HG03565 (cell line): ENCODE measurements around the gene PEA15.

ENCODE experiments used
- ATAC-seq: cut with Tn5 transposase; IDR thresholded peaks from one replicate; pipeline ENCODE4 v1.9.1; 2021; ENCODE audit warnings: mild to moderate bottlenecking, moderate library complexity; ENCODE audit not compliant: unreplicated experiment

Gene PEA15, protein sequence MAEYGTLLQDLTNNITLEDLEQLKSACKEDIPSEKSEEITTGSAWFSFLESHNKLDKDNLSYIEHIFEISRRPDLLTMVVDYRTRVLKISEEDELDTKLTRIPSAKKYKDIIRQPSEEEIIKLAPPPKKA

DNA sequence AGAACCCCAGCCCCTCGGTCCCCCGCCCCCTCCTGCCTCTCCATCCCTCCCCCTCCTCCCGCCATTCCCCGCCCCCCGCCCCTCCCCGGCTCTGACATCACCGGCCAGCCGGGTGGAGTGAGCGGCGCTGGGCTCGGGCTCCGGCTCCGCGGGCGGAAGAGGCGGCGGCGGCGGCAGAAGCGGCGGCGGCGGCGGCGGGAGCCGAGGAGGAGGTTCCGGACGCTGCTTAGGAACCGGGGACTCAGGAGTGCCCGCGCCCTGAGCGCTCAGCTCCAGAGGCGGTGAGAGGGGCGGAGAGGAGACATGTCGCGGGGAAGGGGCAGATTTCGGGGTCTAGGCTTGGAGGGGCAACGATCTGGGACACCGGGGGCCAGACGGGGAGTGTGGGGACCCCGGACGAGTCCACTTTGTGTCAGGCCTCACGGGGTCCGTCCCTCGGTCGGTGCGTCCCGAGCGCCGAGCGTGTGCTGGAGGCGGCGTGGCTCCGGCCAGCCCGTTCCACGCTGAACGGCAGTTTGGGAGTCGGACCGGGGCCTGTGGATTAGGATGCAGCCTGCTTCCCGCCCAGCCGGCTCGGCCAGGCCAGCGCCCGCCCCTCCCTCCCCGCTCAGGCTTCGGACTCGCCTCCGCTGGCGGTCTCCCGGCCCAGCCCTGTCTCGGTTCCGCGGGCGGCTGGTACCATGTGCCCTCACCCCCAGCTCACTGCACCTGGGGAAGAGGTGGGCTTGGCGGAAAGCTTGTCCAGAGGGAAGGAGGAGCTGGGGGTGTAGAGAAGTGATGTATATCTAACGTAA is at the start of gene PEA15:
Gene PEA15, plus strand, starts transcription at position 143 of the 794 bp plus-strand sequence. CDS start 6,161 bp downstream, outside the sequence.
- ATAC-seq, result no peak

DNA sequence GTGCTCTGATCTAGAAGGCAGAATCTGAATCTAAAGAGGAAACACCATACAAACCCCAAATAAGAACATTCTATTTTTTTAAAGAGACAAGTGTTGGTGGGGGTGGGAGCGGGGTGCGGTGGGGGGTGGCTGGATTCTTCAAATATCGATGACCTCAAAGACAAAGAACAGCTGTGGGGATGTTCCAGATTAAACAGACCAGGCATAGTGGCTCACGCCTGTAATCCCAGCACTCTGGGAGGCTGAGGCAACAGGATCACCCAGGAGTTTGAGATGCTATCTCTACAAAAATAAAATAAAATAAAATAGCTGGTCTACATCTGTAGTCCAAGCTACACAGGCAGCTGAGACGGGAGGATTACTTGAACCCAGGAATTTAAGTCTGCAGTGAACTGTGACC is 48.8 kb upstream of the PEA15 start:
- ATAC-seq, result no peak

DNA sequence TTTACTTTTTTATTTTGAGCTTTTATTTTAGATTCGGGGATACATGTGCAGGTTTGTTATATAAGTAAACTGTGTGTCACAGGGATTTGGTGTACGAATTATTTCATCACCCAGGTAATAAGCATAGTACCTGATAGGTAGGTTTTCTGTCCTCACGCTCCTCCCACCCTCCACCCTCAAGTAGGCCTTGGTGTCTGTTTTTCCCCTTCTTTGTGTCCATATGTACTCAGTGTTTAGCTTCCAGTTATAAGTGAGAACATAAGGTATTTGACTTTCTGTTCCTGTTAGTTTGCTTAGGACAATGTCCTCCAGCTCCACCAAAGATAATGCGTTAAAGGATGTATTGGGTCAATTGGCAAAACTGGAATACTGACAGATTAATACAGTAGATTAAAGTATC is 48.0 kb upstream of the PEA15 start:
- no peak for ATAC-seq

DNA sequence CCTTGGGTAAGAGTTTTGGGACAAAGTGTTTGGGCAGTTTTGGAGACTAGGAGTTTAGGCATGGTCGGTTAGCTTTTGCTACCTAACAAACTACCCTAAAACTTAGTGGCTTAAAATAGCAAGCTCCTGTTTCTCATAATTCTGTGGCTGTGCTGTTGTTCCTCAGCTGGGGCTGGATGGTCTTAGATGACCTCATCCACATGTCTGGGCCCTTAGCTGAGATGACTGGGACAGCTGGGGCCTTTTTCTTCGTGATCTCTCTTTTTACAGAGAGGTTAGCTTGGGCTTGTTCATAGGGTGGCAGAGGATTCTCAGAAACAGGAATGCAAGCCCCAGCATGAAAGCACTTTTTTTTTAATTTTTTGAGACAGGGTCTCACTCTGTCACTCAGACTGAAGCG is 47.2 kb upstream of the PEA15 start:
- ATAC-seq, result no peak

DNA sequence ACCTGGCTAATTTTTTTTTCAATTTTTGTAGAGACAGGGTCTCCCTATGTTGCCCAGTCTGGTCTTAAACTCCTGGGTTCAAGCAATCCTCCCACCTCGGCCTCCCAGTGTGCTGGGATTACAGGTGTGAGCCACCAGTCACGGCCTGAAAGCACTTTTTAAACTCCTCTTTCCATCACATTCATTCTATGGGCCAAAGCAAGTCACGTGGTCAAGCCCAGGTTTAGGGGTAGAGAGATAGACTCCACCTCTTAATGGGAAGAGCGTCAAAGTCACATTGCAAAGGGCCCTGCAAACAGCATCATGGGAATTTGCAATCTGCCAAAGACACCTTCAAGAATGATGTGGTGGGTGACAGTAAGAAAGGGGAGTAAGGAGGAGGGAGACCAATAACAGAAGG is 46.6 kb upstream of the PEA15 start:
- ATAC-seq, result no peak

DNA sequence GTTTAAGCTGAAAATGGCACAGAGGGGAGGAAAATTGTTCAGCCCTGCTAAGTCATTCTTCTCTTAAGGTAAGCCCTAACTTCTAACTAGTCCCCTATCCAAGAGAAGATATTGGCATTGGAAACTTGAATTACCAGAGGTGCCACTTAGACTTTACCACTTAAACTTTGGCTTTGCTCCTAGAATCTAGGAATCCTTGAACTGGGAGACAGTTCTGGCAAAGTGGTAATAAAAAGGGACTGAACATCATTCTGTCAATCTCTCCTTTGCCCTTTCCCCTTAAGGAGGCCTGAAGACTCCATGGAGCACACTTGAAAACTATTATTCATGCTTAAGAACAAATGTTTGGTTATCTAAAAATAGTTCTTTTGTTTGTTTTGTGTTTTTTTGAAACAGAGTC is 45.3 kb upstream of the PEA15 start:
- no peak for ATAC-seq

DNA sequence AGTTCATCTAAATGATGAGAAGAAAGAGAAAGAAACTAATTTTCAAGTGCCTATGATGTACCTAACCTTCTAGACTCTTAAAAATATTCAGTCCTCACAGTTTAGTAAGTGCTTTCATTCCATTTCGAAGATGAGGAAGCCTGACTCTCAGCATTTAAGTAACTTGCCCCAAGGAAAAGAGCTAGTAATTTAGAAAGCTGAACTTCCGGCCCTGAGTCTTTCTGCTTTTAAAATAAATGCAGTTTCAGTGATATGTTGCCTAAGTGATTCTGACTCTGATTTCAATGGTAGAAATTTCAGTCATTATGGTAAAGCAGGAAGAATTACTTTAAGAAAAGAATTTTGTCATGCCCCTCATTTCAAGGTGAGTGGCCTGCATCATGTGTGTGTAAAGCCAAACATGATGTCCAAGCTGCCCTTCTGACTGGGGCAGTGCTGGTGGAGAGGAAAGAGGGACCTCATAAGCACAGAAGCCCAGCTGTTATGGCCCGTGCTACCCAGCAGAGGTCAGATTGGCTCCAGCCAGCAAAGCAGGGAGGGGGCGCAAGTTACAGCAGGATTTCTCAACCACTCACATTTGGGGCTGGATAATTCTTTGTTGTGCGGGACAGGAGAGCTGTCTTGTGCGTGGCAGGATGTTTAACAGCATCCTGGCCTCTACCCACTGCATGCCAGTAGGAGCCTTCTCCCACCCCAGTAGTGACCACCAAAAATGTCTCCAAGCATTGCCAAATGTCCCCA is 43.0 kb upstream of the PEA15 start:
- ATAC-seq, result no peak

DNA sequence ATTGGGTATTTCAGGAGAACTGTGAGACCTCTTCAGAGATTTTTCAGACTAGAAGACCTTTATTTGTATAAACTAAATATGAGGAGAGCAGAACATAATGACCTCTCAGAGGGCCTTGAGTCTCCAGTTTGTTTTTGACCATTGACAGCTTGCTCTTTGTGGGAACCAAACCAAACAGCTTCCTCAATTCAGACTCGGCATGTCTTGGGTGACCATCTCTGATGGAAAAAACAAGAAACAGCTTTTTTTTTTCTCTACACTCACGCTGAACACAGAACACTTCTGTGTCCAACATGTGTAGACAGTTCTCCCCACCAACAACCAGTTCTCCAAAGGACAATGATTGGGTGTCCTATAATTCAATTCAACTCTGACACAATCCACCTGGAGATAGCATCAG is 42.3 kb upstream of the PEA15 start:
- no peak for ATAC-seq

DNA sequence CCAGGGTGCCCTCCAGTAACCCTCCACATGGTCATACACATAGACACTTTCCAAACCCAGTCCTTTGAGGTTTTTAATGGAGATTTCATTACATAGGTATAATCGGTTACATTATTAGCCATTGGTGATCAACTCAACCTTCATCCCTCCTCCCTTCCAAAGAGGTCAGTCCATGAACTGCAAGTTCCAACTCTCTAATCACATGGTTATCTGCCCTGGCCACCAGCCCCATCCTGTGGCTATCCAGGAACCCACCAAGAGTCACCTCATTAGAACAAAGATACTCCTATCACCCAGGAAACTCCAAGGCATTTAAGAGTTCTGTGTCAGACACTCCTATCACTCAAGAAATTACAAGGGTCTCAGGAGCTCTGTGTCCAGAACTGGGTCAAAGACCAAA is 41.6 kb upstream of the PEA15 start:
- ATAC-seq, result no peak

DNA sequence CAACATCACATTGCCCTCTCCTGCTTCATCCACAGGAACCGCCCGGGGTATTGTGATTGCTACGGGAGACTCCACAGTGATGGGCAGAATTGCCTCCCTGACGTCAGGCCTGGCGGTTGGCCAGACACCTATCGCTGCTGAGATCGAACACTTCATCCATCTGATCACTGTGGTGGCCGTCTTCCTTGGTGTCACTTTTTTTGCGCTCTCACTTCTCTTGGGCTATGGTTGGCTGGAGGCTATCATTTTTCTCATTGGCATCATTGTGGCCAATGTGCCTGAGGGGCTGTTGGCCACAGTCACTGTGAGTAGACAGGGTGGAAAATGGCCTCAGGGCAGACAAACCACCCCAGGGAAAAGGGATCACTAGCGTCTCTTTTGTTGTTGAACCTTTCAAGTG is 41.1 kb upstream of the PEA15 start:
- no peak for ATAC-seq

DNA sequence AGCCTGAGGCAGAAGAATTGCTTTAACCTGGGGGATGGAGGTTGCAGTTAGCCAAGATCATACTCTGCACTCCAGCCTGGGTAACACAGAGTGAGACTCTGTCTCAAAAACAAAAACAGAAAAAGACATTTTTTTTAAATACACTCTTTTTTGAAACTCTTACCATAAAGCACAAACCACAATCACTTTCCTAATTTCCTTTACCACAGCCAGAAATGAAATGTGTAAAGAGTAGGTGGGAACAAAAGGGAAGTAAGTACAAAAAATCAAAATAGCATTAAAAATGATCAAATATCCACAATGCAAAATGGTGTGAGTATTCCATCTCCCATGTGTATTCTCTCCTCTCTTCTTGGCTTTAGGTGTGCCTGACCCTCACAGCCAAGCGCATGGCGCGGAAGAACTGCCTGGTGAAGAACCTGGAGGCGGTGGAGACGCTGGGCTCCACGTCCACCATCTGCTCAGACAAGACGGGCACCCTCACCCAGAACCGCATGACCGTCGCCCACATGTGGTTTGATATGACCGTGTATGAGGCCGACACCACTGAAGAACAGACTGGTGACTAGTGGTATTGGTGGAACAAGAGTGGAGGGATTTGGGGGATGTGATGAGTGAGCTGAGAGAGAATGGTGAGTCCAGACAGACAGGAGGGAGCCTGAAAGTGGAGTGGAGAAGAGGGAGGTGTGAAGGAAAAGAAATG is 38.9 kb upstream of the PEA15 start:
- no peak for ATAC-seq

DNA sequence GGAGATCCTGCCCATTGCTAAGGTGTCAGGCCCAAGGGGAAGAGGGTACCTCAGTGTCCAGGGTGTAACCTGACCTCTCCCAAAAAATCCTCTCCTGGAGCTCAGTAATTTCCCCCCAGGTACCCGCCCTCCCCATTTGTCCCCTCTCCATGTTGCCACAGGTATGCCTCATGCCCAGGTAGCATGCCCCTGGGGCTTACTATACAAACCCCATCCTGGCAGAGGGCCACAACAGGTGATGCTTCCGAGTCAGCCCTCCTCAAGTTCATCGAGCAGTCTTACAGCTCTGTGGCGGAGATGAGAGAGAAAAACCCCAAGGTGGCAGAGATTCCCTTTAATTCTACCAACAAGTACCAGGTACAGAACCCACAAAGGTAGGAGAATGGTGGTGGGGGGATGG is 38.1 kb upstream of the PEA15 start:
- no peak for ATAC-seq

DNA sequence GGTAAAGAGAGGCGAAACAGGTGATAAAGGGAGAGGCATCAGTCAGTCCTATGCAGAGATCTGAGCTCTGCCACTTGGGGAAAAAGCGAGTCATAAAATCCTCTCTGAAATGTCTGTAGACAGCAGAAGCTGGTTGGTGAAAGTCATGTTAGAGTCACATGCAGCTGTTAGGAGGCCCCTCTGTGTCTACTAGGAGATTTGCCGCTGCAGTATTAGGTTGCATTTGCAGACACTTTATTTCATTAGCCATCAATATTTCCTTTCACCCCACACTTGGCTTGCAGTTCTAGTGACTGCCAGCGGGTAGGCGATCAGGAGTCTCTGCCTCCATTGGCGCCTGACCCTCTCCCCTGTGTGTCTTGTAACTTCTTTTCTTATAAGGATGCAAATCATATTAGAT is 37.6 kb upstream of the PEA15 start:
- no peak for ATAC-seq

DNA sequence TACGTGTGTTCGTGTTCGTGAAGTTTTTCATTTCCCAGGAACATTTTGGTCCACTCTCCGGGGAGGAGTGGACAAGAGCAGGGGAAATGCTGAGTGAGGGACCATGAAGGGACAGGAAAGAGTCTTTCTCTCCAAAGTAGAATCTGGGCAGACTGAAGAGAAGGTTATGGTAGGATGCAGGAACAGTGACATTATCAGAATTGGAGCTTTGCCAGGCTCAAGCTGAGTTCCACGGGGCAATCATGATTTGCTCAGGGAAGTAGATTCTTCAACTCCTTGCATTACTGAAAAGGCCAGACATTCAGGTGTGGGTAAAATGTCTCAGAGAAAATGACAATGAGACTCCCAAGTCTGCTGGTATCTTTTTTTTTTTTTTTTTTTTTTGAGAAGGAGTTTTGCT is 37.2 kb upstream of the PEA15 start:
- no peak for ATAC-seq

DNA sequence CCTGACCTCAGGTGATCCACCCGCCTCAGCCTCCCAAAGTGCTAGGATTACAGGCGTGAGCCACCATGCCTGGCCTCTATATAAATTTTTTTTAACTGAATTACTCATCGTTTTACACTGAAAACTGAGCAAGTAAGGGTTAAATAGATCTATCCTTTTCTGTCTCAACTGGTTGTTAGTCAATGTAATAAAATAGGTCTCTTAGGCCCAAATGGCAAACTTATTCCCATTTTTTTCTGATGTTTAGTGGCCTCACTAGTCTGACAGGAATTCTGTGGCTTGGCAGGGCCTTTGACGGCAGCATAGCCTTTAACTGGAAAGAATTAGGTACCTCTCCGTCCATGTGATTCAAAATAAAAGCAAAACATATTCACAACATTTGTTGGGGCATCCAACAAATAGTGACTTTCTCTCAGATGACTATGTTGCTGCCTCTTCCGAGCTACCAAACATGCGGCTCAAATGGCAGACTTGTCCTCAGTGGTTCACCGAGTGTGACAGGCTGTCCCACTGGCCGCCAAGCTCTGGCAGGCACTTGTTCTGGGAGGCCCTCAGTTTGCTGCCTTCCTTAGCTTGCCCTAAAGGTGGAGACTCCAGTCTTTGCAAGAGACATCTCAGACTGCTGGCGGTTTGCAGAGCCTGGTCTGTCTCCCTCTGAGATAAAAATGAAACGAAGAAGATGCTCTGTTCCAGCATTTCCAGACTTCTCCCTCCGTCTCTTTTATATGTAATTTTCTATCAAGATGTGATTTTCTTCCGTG is 36.4 kb upstream of the PEA15 start:
- no peak for ATAC-seq

DNA sequence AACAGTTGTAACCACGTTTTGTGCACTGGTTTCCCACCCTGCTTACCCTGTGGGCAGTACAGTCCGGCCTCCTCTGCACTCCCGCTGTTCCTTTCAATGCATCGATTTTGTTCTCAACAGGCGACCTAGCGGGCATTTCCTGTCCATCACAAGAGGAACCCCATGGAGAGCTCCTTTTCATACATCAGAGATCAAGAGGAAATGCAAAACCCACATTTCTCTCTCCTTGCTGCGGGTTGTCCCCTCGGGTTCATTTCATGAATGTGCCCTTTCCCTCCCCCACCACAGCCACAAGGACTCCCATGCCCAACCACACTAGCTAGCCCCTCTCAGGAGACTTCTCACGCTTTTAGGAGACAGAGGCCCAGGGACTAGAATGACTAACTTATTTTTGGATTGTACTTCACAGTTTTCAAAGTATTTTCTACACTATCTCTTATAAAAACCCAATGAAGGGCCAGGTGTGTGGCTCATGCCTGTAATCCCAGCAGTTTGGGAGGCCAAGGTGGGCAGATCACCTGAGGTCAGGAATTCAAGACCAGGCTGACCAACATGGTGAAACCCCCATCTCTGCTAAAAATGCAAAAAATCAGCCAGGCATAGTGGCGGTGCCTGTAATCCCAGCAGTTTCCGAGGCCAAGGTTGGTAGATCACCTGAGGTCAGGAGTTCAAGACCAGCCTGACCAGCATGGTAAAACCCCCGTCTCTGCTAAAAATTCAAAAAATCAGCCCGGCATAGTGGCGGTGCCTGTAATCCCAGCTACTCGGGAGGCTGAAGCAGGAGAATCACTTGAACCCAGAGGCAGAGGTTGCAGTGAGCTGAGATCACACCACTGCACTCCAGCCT is 35.4 kb upstream of the PEA15 start:
- ATAC-seq, result no peak

DNA sequence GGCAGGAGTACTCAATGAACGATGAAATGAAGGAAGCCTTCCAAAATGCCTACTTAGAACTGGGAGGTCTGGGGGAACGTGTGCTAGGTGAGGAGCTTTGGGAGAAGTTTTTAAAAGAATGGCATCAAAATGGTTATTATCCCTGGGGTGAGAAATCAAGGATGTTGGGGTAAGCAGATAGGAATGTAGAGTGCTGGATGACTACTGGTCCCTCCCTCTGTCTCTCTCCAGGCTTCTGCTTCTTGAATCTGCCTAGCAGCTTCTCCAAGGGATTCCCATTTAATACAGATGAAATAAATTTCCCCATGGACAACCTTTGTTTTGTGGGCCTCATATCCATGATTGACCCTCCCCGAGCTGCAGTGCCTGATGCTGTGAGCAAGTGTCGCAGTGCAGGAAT is 33.8 kb upstream of the PEA15 start:
- no peak for ATAC-seq

DNA sequence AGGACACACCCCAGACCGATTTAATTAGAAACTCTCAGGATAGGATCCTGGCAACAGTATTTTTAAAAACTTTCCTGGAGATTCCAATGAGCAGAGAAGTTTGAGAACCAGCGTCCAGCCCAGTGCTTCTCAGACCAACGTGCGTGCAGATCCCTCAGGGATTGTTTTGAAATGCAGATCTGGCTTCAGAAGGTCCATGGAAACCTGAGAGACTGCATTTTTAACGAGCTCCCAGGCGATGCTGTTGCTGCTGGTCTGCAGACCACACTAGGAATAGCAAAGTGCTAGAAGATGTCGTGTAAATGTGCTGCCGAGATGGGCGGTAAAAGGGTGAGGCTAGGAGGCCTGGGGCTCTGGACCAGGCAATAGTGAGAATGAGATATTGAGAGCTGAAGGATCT is 33.2 kb upstream of the PEA15 start:
- no peak for ATAC-seq

DNA sequence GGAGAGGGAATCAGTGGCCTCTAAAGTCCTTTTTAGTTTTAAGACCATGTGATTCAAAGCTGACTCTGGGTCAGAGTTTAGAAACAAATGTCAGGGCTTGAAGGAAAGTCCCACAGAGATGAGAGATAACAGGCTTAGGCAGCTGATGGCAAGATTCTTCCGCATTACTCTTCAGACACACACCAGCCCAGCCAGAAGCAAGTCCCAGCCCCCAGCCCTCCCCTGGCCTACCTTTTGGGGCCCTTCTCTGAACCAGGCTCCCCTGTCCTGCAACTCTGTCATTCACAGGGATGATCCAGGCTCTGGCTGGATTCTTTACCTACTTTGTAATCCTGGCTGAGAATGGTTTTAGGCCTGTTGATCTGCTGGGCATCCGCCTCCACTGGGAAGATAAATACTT is 28.0 kb upstream of the PEA15 start:
- no peak for ATAC-seq

DNA sequence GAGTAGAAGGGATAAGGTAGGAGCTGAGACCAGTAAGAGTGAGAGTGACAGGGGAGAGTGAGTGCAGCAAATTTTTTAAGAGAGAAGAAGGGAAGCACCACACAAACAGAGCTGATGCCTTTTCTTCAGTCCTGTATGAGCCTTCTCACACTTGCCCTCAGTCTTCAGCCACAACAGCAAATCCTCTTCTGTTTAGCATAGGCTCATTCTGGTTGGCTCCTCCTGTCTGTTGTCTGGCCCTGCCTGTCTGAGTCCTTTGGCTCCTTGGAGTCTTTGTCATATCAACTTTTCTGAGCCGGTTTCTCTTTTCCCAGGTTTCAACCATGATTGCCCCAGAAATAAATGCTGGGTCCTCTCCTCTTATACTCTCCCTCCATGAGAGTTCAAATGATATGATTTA is 27.5 kb upstream of the PEA15 start:
- ATAC-seq, result no peak
